GM19238 (cell line): ENCODE measurements around the gene SPEM2.

Source experiments
- DNase-seq: peaks from one replicate; pipeline ENCODE4 v3.0.0; 2011; ENCODE audit warnings: low spot score; ENCODE audit not compliant: insufficient read length

Gene SPEM2

GRCh38 chr17:7403977-7404736 lies 21.3 kb upstream of the SPEM2 start, which contains the start of gene TMEM256:
Gene TMEM256, minus strand, starts transcription at chr17:7404097. Its CDS starts 13 bp downstream, at chr17:7404084.
- peak; percentile 97 for DNase-seq

DNA sequence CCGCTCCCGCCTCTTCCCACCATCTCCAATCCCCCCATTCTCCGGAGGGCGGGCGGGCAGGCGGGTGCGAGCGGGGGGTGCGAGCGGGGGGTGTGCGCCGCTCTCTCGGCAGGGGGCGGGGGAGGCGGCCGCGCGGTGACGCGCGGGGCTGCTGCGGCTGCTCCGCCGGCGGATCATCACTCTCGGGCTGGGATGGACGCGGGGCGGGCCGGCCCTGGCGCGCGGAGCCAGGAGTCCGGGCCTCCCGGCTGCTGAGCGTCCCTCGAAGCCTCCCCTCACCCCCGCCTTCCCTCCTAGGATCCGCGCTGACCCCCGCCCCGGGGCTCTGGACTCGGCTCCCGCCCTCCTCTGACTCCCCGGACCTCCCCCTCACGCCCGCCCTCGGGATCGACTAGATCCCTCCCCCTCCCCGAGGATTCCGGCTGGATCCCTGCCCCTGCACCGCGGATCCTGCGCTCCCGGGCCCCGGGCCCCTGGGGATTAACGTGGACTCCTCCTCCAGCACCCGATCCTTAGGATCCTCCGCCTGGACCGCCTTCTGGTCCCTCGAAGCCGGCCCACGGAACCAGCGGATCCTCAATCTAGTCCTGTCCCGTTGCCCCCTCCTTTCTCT lies 20.6 kb upstream of the SPEM2 start:
- peak; percentile 69 for DNase-seq

DNA sequence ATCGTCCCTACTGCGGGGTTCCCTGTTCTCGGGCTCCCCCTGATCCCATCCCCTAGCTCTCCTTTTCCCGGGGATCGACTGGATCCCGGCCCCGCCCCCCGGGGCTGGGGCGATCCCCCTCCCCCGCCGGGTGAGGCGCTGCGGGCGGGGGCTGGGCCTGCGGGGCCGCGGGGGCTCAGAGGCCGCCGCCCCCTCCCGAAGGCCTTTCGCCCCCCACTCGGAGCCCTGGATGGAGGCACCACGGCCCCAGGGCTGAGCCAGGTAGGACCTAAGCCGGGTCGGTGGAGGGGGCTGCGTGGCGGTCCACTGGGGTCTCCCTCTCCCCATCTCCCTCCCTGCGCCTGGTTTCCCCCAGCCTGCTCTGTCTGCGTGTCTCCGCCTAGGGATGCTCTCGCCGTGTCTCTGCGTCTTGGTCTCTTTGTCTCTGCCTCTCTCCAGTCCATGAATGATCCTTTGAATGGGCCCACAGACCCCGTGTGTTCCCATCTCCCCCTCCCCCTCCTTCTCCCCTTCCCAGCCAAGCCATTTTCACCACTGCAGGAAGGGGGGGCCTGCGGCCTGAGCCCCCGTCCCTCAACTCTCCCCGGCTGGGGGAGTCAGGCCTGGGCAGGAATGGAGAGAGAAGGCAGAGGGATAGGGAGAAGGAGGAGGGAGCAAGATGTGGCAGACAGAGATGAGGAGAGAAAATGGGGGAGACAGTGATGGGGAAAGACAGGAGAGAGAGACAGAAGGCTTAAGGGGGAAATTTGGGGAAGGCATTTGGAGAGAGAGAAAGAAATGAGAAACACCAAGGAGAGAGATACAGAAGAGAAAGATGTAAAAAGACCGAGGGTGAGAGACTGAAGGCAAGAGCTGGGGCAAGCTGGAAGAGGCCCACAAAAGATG lies 19.8 kb upstream of the SPEM2 start:
- no peak for DNase-seq

DNA sequence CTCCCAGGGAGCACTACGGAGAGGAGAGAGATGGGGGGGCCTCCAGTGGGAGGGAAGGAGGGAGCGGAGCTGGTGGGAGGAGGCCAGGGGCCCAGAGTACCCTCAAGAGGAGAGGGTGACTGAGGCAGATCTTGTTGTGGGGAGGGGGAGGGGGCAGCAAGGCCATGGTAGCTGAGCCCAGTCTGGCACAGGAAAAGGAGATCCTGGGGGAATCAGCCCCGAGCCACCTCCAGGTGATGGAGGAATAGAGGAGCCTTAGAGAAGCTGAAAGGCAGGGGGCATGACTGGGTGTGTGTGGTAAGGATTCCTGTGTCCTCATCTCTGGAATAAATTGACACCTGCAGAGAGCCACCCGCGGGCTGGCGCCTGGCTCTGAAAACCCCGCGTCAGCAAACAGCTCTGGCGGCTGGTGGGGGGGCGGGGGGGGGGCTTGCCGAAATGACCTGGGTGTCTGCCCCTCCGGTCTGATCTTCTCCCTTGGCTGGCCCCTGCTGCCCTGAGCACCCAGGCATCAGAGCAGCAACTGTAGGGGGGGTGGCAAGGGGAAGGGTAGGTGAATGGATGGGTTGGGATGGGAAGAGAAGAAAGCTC lies 19.1 kb upstream of the SPEM2 start:
- DNase-seq, result no peak

DNA sequence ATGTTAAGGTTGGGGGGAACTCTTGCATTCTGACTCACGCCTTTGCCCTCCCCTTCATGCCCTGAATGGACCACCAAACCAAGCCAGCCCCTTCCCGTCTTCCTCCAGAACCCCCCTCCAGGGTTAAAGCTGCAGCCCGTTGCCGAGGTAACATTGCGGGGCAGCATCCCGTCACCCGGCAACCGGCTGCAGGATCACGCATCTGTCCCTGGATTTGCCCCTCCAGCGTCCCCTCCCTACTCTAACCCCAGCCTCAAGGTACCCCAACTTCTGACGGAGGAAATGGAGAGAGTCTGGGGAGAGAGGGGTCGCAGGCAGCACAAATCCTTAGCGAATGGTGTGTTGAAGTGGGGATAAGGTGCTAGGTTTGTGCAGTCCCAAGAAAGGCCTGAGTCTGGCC lies 18.3 kb upstream of the SPEM2 start:
- no peak for DNase-seq

GRCh38 chr17:7407485-7408251 lies 17.7 kb upstream of the SPEM2 start, which contains the start of gene NLGN2:
Gene NLGN2, plus strand, starts transcription at chr17:7407845. Its CDS starts 411 bp downstream, at chr17:7408256.
- no peak for DNase-seq

DNA sequence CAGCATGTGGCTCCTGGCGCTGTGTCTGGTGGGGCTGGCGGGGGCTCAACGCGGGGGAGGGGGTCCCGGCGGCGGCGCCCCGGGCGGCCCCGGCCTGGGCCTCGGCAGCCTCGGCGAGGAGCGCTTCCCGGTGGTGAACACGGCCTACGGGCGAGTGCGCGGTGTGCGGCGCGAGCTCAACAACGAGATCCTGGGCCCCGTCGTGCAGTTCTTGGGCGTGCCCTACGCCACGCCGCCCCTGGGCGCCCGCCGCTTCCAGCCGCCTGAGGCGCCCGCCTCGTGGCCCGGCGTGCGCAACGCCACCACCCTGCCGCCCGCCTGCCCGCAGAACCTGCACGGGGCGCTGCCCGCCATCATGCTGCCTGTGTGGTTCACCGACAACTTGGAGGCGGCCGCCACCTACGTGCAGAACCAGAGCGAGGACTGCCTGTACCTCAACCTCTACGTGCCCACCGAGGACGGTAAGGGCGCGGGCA lies 17.1 kb upstream of the SPEM2 start:
- no peak for DNase-seq

- DNase-seq, result no peak
Observed at GRCh38 chr17:7408863-7409262, 16.6 kb upstream of the SPEM2 start.

DNA sequence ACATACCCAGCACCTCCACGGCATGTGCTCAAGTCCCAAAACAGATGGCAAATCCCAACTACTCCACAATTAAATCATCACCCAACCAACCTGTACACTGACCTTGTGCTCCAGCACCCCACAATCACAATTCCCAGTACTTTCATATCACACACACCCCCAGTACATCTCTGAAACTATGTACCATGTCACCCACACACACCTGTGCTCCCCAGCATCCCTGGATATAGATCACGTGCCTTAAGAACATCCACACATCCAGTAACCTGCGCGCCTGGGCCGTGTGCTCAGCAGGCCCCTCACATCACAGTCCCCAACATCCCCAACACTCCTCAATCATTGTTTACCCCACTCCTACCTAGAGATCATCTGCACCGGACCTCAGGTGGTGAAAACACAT lies 15.7 kb upstream of the SPEM2 start:
- no peak for DNase-seq

GRCh38 chr17:7410634-7411426 lies 14.6 kb upstream of the SPEM2 start:
- DNase-seq, result no peak

GRCh38 chr17:7411427-7411750 lies 14.0 kb upstream of the SPEM2 start:
- DNase-seq, result no peak

- DNase-seq, result no peak
Observed at GRCh38 chr17:7413346-7413985, 11.9 kb upstream of the SPEM2 start.

DNA sequence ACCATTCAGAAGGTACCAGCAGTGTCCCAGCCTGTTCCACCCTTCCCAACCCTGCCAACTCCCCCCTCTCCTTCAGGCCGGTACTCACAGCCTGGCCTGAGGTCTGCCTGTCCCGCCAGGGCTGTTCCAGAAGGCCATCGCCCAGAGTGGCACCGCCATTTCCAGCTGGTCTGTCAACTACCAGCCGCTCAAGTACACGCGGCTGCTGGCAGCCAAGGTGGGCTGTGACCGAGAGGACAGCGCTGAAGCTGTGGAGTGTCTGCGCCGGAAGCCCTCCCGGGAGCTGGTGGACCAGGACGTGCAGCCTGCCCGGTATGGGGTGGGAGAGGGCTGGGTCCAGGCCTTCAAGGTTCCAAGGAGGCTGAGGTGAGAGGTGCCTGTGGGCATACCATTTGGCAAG lies 10.6 kb upstream of the SPEM2 start:
- no peak for DNase-seq

DNA sequence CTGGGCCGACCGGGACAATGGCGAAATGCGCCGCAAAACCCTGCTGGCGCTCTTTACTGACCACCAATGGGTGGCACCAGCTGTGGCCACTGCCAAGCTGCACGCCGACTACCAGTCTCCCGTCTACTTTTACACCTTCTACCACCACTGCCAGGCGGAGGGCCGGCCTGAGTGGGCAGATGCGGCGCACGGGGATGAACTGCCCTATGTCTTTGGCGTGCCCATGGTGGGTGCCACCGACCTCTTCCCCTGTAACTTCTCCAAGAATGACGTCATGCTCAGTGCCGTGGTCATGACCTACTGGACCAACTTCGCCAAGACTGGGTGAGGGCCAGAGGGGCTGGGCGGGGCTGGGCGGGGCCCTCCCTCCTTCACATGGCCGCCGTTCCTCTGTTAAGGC lies 9.6 kb upstream of the SPEM2 start:
- DNase-seq, result no peak

- DNase-seq, result no peak
Observed at GRCh38 chr17:7416323-7416722, 9.1 kb upstream of the SPEM2 start.

DNA sequence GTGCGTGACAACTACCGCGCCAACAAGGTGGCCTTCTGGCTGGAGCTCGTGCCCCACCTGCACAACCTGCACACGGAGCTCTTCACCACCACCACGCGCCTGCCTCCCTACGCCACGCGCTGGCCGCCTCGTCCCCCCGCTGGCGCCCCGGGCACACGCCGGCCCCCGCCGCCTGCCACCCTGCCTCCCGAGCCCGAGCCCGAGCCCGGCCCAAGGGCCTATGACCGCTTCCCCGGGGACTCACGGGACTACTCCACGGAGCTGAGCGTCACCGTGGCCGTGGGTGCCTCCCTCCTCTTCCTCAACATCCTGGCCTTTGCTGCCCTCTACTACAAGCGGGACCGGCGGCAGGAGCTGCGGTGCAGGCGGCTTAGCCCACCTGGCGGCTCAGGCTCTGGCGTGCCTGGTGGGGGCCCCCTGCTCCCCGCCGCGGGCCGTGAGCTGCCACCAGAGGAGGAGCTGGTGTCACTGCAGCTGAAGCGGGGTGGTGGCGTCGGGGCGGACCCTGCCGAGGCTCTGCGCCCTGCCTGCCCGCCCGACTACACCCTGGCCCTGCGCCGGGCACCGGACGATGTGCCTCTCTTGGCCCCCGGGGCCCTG lies 8.3 kb upstream of the SPEM2 start:
- DNase-seq, result no peak

- DNase-seq, result no peak
Observed at GRCh38 chr17:7418472-7419152, 6.8 kb upstream of the SPEM2 start.

DNA sequence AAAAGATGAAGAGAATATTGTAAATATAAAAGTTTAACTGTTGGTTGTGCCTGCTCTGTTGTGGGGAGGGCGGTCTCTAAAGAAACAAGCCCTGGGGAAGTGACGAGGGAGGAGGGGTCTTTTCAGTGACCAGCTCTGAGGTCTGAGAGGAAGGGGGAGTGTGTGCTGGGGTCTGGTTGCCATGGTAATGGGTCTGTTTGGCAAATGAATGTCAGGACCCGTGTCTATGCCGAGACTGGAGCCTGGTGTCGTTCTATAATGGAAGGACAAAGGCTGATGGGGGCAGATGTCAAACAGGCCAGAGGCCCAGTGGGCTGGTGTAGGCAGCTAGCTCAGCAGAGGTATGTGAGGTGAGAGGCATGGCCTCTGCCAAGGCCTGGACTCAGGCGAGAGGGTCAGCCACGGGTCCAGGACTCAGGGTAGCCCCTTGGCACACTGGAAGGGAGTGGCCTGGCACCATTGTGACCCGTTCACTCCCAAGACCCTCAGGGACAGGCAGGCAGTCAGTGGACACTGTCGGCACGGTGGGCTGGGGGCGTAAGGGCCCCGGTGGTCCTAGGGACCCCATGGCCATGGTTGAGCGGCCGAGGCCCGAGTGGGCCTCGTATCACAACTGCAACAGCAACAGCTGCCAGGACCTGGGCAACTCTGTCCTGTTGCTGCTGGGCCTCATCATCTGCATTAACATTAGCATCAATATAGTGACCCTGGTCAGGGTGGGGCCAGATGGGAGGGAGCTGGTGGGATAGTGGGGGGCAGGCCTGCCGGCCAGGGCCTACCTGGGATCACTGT lies 5.4 kb upstream of the SPEM2 start, which contains the start of gene SPEM1:
Gene SPEM1 (plus strand): TSS at position 506 of the 792 bp plus-strand sequence. CDS start 61 bp downstream, at position 567.
- DNase-seq, result no peak
